IMR-90 (cell line): Measurements from ENCODE around the gene TAF11L8. TPM values are rescaled to one million over a fixed set of nuclear protein-coding genes. Genes with fewer than 3 reads are reported as not detected.
"Not testable (repeated sequence)": the region's sequence is repeated elsewhere in the genome, so short reads cannot be mapped to it uniquely, and the experiment has no call there.

Experiments used
- ATAC-seq: fragments of 200-7000 bp; cut with Tn5 transposase; 2 replicates; pipeline ENCODE4 v1.9.1; 2020; ENCODE audit warnings: low read depth, mild to moderate bottlenecking, moderate library complexity
- BruUV-seq: library from RNA; stranded (reverse); fragments of 400-500 nt; replicated peaks from 2 replicates; lab custom pipeline; 2021; lab: Mats Ljungman, UMichigan
- CTCF ChIA-PET: fragments of 300-600 bp; formaldehyde crosslinking; extraction: SDS; loops from one replicate; lab custom pipeline; 2021; ENCODE audit warnings: antibody characterized with exemption; lab: Yijun Ruan, JAX
- POLR2A ChIA-PET: fragments of 300-600 bp; sonication (Branson Sonifier 250); formaldehyde crosslinking; loops from one replicate; lab custom pipeline; 2022; ENCODE audit warnings: antibody characterized with exemption; ENCODE audit not compliant: unreplicated experiment; lab: Charles Lee
- DNase-seq: peaks from one replicate; pipeline ENCODE4 v3.0.0; 2013
- H2AFZ ChIP-seq: replicated peaks from 2 replicates; pipeline ENCODE3; 2013; ENCODE audit warnings: low read length, mild to moderate bottlenecking; ENCODE audit not compliant: poor library complexity
- H2AK5ac ChIP-seq: 2 replicates; pipeline ENCODE4 v1.6.1; 2013; ENCODE audit warnings: low read depth, low read length, inconsistent platforms
- H2AK9ac ChIP-seq: replicated peaks from 2 replicates; pipeline ENCODE3; 2013; ENCODE audit warnings: mild to moderate bottlenecking, low read depth, low read length, moderate library complexity; ENCODE audit not compliant: poor library complexity
- H2BK120ac ChIP-seq: 2 replicates; pipeline ENCODE4 v1.6.1; 2013; ENCODE audit warnings: low read depth, low read length, inconsistent platforms
- H2BK15ac ChIP-seq: 3 replicates; pipeline ENCODE4 v1.6.1; 2013; ENCODE audit warnings: low read depth, low read length, inconsistent platforms
- H2BK20ac ChIP-seq: 2 replicates; pipeline ENCODE4 v1.6.1; 2013; ENCODE audit warnings: low read depth, mild to moderate bottlenecking, inconsistent platforms, low read length, moderate library complexity
- H2BK5ac ChIP-seq: 2 replicates; pipeline ENCODE4 v1.6.1; 2013; ENCODE audit warnings: mild to moderate bottlenecking, low read depth, low read length, inconsistent platforms; ENCODE audit not compliant: poor library complexity, severe bottlenecking
- H3K14ac ChIP-seq: replicated peaks from 2 replicates; pipeline ENCODE4 v1.6.1; 2013; ENCODE audit warnings: low read depth, low read length, inconsistent platforms
- H3K18ac ChIP-seq: 2 replicates; pipeline ENCODE4 v1.6.1; 2013; ENCODE audit warnings: low read depth, low read length, control low read depth
- H3K23ac ChIP-seq: 2 replicates; pipeline ENCODE4 v1.6.1; 2013; ENCODE audit warnings: low read depth, low read length, inconsistent platforms
- H3K27ac ChIP-seq: 2 replicates; pipeline ENCODE4 v1.5.1; 2013; ENCODE audit warnings: mild to moderate bottlenecking, control low read depth, low read length; ENCODE audit not compliant: insufficient read depth
- H3K27me3 ChIP-seq: 2 replicates; pipeline ENCODE4 v1.6.1; 2013; ENCODE audit warnings: low read length; ENCODE audit not compliant: control insufficient read depth, insufficient read depth
- H3K36me3 ChIP-seq: 2 replicates; pipeline ENCODE4 v1.6.1; 2013; ENCODE audit warnings: low read length, mixed read lengths; ENCODE audit not compliant: control insufficient read depth, insufficient read depth
- H3K4ac ChIP-seq: 2 replicates; pipeline ENCODE4 v1.6.1; 2013; ENCODE audit warnings: low read depth, low read length, inconsistent platforms
- H3K4me1 ChIP-seq: 2 replicates; pipeline ENCODE4 v1.6.1; 2013; ENCODE audit warnings: low read length, mixed read lengths; ENCODE audit not compliant: control insufficient read depth, insufficient read depth
- H3K4me2 ChIP-seq: 2 replicates; pipeline ENCODE4 v1.6.1; 2013; ENCODE audit warnings: low read depth, mild to moderate bottlenecking, control low read depth, low read length, moderate library complexity
- H3K4me3 ChIP-seq: 2 replicates; pipeline ENCODE4 v1.5.1; 2013; ENCODE audit warnings: low read depth, mild to moderate bottlenecking, control low read depth, low read length, moderate library complexity; ENCODE audit not compliant: insufficient read depth
- H3K56ac ChIP-seq: 2 replicates; pipeline ENCODE4 v1.6.1; 2013; ENCODE audit warnings: low read length, inconsistent platforms; ENCODE audit not compliant: insufficient read depth; ENCODE audit errors: extremely low read depth
- H3K79me1 ChIP-seq, 2 experiments: 2 replicates each; pipeline ENCODE4 v1.6.1; 2013; ENCODE audit warnings: low read length in 2 of 2, inconsistent platforms in 1 of 2, low read depth in 1 of 2
- H3K9ac ChIP-seq: 2 replicates; pipeline ENCODE4 v1.6.1; 2013; ENCODE audit warnings: low read depth, low read length, control low read depth
- H3K9me1 ChIP-seq: 2 replicates; pipeline ENCODE4 v1.6.1; 2013; ENCODE audit warnings: low read length, inconsistent platforms; ENCODE audit not compliant: insufficient read depth
- H3K9me3 ChIP-seq: 2 replicates; pipeline ENCODE4 v1.6.1; 2013; ENCODE audit warnings: low read length; ENCODE audit not compliant: control insufficient read depth, insufficient read depth
- H4K20me1 ChIP-seq: 2 replicates; pipeline ENCODE4 v1.6.1; 2013; ENCODE audit warnings: low read length, inconsistent platforms; ENCODE audit not compliant: insufficient read depth
- H4K5ac ChIP-seq: 2 replicates; pipeline ENCODE4 v1.6.1; 2013; ENCODE audit warnings: mild to moderate bottlenecking, low read depth, low read length, control low read depth
- H4K8ac ChIP-seq, 2 experiments: 2 replicates each; pipeline ENCODE4 v1.6.1; 2013; ENCODE audit warnings: low read depth in 2 of 2, low read length in 2 of 2, control low read depth in 1 of 2, inconsistent platforms in 1 of 2
- H4K91ac ChIP-seq: 2 replicates; pipeline ENCODE4 v1.6.1; 2013; ENCODE audit warnings: low read depth, low read length, inconsistent platforms; ENCODE audit not compliant: insufficient read depth
- WGBS, 2 experiments: methylation state at CpG; one replicate each; pipeline versions ENCODE4 v1.1.5 to v1.1.7; 2013; ENCODE audit warnings: missing lambda C conversion rate in 2 of 2; ENCODE audit not compliant: insufficient read length in 1 of 2; ENCODE audit errors: extremely low coverage in 2 of 2; 5-methylcytosine and 5-hydroxymethylcytosine counted together
- dilution Hi-C: fragments of 300-500 bp; cut with HindIII; formaldehyde crosslinking; loops from one replicate; pipeline ENCODE4 v1.14.3; 2018; ENCODE audit warnings: low sequenced_read_pairs; ENCODE audit not compliant: unreplicated experiment
- in situ Hi-C: fragments of 300-500 bp; cut with MboI; formaldehyde crosslinking; loops from 3 replicates; pipeline ENCODE4 v1.14.3; 2019; ENCODE audit warnings: low sequenced_read_pairs, inconsistent platforms, mixed read lengths
- intact Hi-C: fragments of 100-400 bp; cut with micrococcal nuclease; formaldehyde crosslinking; loops from 2 replicates; pipeline ENCODE4 v1.10.0; 2022
- polyA plus RNA-seq, 3 experiments: library from polyadenylated mRNA; depleted of rRNA; stranded (reverse); fragments of >200 nt; gene quantifications; 2 replicates each; pipeline ENCODE4 v1.2.3, GENCODE V29; 2012; ENCODE audit warnings: low replicate concordance in 1 of 3
- total RNA-seq: library from RNA; depleted of rRNA; stranded (reverse); fragments of >200 nt; gene quantifications from 2 replicates; pipeline ENCODE4 v1.2.3, GENCODE V29; 2012

Gene TAF11L8
- total and polyA plus RNA-seq, 2 of the 4 experiments (the other 2 are of a cell fraction): not detected

DNA sequence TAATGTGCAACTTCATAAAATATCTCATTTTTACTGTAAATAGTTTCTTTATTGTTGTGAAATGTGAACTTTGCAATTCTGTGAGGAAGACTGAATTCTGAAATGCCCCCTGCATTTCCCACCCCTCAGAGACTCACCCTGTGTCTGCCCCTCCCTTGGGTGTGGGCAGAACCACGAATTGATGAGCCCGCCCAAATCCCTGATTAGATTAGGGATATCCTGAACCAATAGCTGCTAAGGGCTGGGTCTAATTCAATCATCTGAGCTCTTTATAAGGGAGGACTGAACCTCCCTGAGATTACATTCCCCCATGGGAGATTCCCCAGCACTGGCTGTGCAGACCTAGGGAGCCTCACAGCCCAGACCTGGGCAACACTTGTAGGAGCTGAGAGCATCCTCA is 19.3 kb upstream of the TAF11L8 start, which contains the start of gene TAF11L12:
TSS of gene TAF11L12 (plus strand) at position 301 of the 400 bp plus-strand sequence.
- whole genome bisulfite sequencing, 2 experiments: no CpG with 5 or more reads among the region's 2 CpGs
- H4K91ac ChIP-seq, dilution Hi-C loops, H3K9me1 ChIP-seq, H3K27ac ChIP-seq, H3K4me3 ChIP-seq, DNase-seq, H2AK5ac ChIP-seq, H3K27me3 ChIP-seq, H3K79me1 ChIP-seq, H2BK120ac ChIP-seq, H2AFZ ChIP-seq, in situ Hi-C loops, H2BK20ac ChIP-seq, H4K20me1 ChIP-seq, H3K23ac ChIP-seq, H3K14ac ChIP-seq, CTCF ChIA-PET, H3K56ac ChIP-seq, H3K9ac ChIP-seq, H3K36me3 ChIP-seq, H3K4ac ChIP-seq, H3K4me1 ChIP-seq, POLR2A ChIA-PET, H4K5ac ChIP-seq, H4K8ac ChIP-seq, H3K9me3 ChIP-seq, H2BK15ac ChIP-seq, BruUV-seq, H3K18ac ChIP-seq, H2AK9ac ChIP-seq, ATAC-seq, intact Hi-C loops, H2BK5ac ChIP-seq, H3K4me2 ChIP-seq: not testable (repeated sequence)

- BruUV-seq, H3K27ac ChIP-seq, POLR2A ChIA-PET, H3K56ac ChIP-seq, H2BK5ac ChIP-seq, dilution Hi-C loops, H4K5ac ChIP-seq, H2BK15ac ChIP-seq, H4K91ac ChIP-seq, H3K4ac ChIP-seq, H3K4me3 ChIP-seq, H3K9me1 ChIP-seq, H3K14ac ChIP-seq, H2BK120ac ChIP-seq, DNase-seq, H3K9me3 ChIP-seq, H2AK9ac ChIP-seq, H2AFZ ChIP-seq, H4K8ac ChIP-seq, ATAC-seq, H3K79me1 ChIP-seq, H2AK5ac ChIP-seq, H3K18ac ChIP-seq, H4K20me1 ChIP-seq, H3K23ac ChIP-seq, H2BK20ac ChIP-seq, H3K4me1 ChIP-seq, H3K4me2 ChIP-seq, in situ Hi-C loops, H3K9ac ChIP-seq, H3K27me3 ChIP-seq, CTCF ChIA-PET, H3K36me3 ChIP-seq, intact Hi-C loops: not testable (repeated sequence)
- no CpG with 5 or more reads among the region's 4 CpGs for WGBS, 2 experiments
These were observed 16.7 kb upstream of the TAF11L8 start for GRCh38 chr5:17607461-17607860.
